HCT116 (cell line): ENCODE data around the gene PTTG1IP. TPM values are rescaled to one million over a fixed set of nuclear protein-coding genes. Genes with fewer than 3 reads are reported as not detected.

ENCODE experiments used
- ATAC-seq: fragments of 200-7000 bp; cut with Tn5 transposase; 2 replicates; pipeline ENCODE4 v1.9.1; 2020; ENCODE audit warnings: mild to moderate bottlenecking, moderate library complexity
- BruUV-seq: library from RNA; stranded (reverse); fragments of 400-500 nt; replicated peaks from 2 replicates; lab custom pipeline; 2021; lab: Mats Ljungman, UMichigan
- CTCF ChIA-PET: fragments of 300-600 bp; sonication (Branson Sonifier 250); formaldehyde crosslinking; loops from one replicate; lab custom pipeline; 2021; ENCODE audit warnings: antibody characterized with exemption; lab: Charles Lee
- POLR2A ChIA-PET: fragments of 300-600, 350-600 bp; sonication (Branson Sonifier 250); formaldehyde crosslinking; loops from one replicate; lab custom pipeline; 2021; ENCODE audit warnings: antibody characterized with exemption; lab: Charles Lee
- RAD21 ChIA-PET, 2 experiments: fragments of 300-600 bp; sonication (Branson Sonifier 250); formaldehyde crosslinking; loops; one replicate each; lab custom pipeline; 2023; ENCODE audit warnings: low total read pairs in 2 of 2; ENCODE audit not compliant: uncharacterized antibody in 2 of 2, unreplicated experiment in 2 of 2, low non-redundant PET in 1 of 2; lab: Charles Lee
- DNase-seq: peaks from one replicate; pipeline ENCODE4 v3.0.0-alpha.2; 2010; ENCODE audit warnings: low read depth, low spot score
- H2AFZ ChIP-seq: fragments of 200-600 bp; shearing (Covaris generic), sonication (generic); 2 replicates; pipeline ENCODE4 v1.6.1; 2017; ENCODE audit warnings: low read depth, mixed run types, mixed read lengths, antibody characterized with exemption, low read length; ENCODE audit not compliant: poor library complexity, severe bottlenecking
- H3K27ac ChIP-seq: 2 replicates; pipeline ENCODE4 v1.5.1; 2012; ENCODE audit warnings: low read depth, low read length
- H3K27me3 ChIP-seq: fragments of 200-600 bp; sonication (generic); 2 replicates; pipeline ENCODE4 v1.6.1; 2016; ENCODE audit warnings: mixed run types, low read length, mixed read lengths; ENCODE audit not compliant: insufficient read depth
- H3K36me3 ChIP-seq, 2 experiments: fragments of 200-500 bp in 1 of 2; fragments of 200-600 bp in 1 of 2; sonication (Bioruptor generic) in 1 of 2; sonication (generic) in 1 of 2; 2 replicates each; pipeline versions ENCODE4 v1.5.1 to v1.6.1; 2014 to 2016; ENCODE audit warnings: low read length in 2 of 2, inconsistent platforms in 1 of 2, mixed read lengths in 1 of 2, mixed run types in 1 of 2; ENCODE audit not compliant: insufficient read depth in 2 of 2, control insufficient read depth in 1 of 2
- H3K4me1 ChIP-seq, 2 experiments: fragments of 200-600 bp in 1 of 2; sonication (generic) in 1 of 2; 2 replicates each; pipeline versions ENCODE4 v1.5.1 to v1.6.1; 2012 to 2017; ENCODE audit warnings: low read length in 2 of 2, inconsistent platforms in 1 of 2, mild to moderate bottlenecking in 1 of 2, mixed read lengths in 1 of 2, mixed run types in 1 of 2, moderate library complexity in 1 of 2; ENCODE audit not compliant: insufficient read depth in 2 of 2, control insufficient read depth in 1 of 2
- H3K4me2 ChIP-seq: fragments of 200-600 bp; sonication (generic); 2 replicates; pipeline ENCODE4 v1.6.1; 2017; ENCODE audit warnings: mixed run types, low read length, mixed read lengths
- H3K4me3 ChIP-seq, 2 experiments: fragments of 200-600 bp in 1 of 2; sonication (generic) in 1 of 2; replicated peaks in 1 of 2; 2 replicates each; pipeline ENCODE4 v1.5.1; 2011 to 2016; ENCODE audit warnings: low read length in 2 of 2, control low read depth in 1 of 2, low read depth in 1 of 2, mild to moderate bottlenecking in 1 of 2, mixed read lengths in 1 of 2, mixed run types in 1 of 2
- H3K79me2 ChIP-seq: fragments of 200-600 bp; sonication (generic); 2 replicates; pipeline ENCODE4 v1.6.1; 2017; ENCODE audit warnings: mild to moderate bottlenecking, mixed run types, low read length, moderate library complexity, mixed read lengths; ENCODE audit not compliant: insufficient read depth
- H3K9ac ChIP-seq: fragments of 200-600 bp; sonication (generic); 2 replicates; pipeline ENCODE4 v1.6.1; 2016; ENCODE audit warnings: low read length, mixed read lengths
- H3K9me2 ChIP-seq: fragments of 200-600 bp; sonication (generic), shearing (Covaris generic); 2 replicates; pipeline ENCODE4 v1.6.1; 2017; ENCODE audit warnings: mixed run types, mild to moderate bottlenecking, moderate library complexity; ENCODE audit not compliant: insufficient read depth
- H3K9me3 ChIP-seq, 2 experiments: fragments of 200-500 bp in 1 of 2; fragments of 200-600 bp in 1 of 2; sonication (Bioruptor generic) in 1 of 2; sonication (generic) in 1 of 2; 2 replicates each; pipeline ENCODE4 v1.6.1; 2014 to 2017; ENCODE audit warnings: low read length in 2 of 2, mixed read lengths in 2 of 2, inconsistent platforms in 1 of 2, low read depth in 1 of 2, mild to moderate bottlenecking in 1 of 2, mixed run types in 1 of 2, moderate library complexity in 1 of 2; ENCODE audit not compliant: control insufficient read depth in 1 of 2, insufficient read depth in 1 of 2
- H4K20me1 ChIP-seq: fragments of 200-600 bp; sonication (generic), shearing (Covaris generic); 2 replicates; pipeline ENCODE4 v1.6.1; 2017; ENCODE audit warnings: mixed run types, mild to moderate bottlenecking, moderate library complexity; ENCODE audit not compliant: insufficient read depth
- CBX3 ChIP-seq: IDR thresholded peaks from 2 replicates; pipeline ENCODE4 v1.6.1; 2012; ENCODE audit warnings: low read depth
- JUND ChIP-seq: IDR thresholded peaks from 2 replicates; pipeline ENCODE4 v1.6.1; 2012
- RAD21 ChIP-seq: IDR thresholded peaks from 2 replicates; pipeline ENCODE4 v1.6.1; 2012; ENCODE audit warnings: low read depth, mild to moderate bottlenecking
- SRF ChIP-seq: IDR thresholded peaks from 2 replicates; pipeline ENCODE4 v1.6.1; 2012; ENCODE audit warnings: low read depth
- intact Hi-C: fragments of 100-400 bp; cut with micrococcal nuclease; formaldehyde crosslinking; loops from 2 replicates; pipeline ENCODE4 v1.10.0; 2022
- total RNA-seq: library from RNA; stranded (reverse); gene quantifications from one replicate; pipeline ENCODE4 v1.2.1, GENCODE V29; 2021; ENCODE audit not compliant: unreplicated experiment

PTTG1IP gene
- total RNA-seq, 1 experiment from 2014 or later = 83.4 TPM

GRCh38 chr21:44799646-44800045 is 73.8 kb downstream of the PTTG1IP start:
- ChIA-PET CTCF (interaction anchor here (1.2 to 2.5 kb wide), 2 partner anchors 303 to 338 kb away, joined by 3 to 12 read pairs; no protein-coding TSS in a partner anchor), POLR2A (no interaction called here), RAD21 (no interaction called here)
- ATAC-seq (no peak), DNase-seq (no peak)
- Histone ChIP-seq H3K4me3 (0 out of 4 replicates have a peak overlapping the region, but pooled peaks of 1 of the 2 experiments have one; percentile 78), H3K4me2 (peak overlapping the region; percentile 78), H4K20me1 (peaks cover 19% of the 10 kb centered on the region; the same call in 1 of the 2 replicates), H3K9ac (no peak overlapping the region), H3K27me3 (no peaks in the 10 kb centered on the region), H3K36me3 (peaks cover 9 to 39% of the 10 kb centered on the region in 2 experiments; a peak in 3 of 4 replicates), H3K4me1 (peaks cover 11 to 20% of the 10 kb centered on the region in 2 experiments), H3K27ac (no peak overlapping the region), H2AFZ (no peak overlapping the region), H3K79me2 (peaks cover 80% of the 10 kb centered on the region), H3K9me3 (no peaks in the 10 kb centered on the region), H3K9me2 (no peaks in the 10 kb centered on the region)
- intact Hi-C loops = loop anchor here (1.0 kb wide), 1 partner anchor 338 kb away; no protein-coding TSS in a partner anchor
- TF ChIP-seq SRF (no peak), JUND (no peak), CBX3 (no peak), RAD21 (no peak)
- BruUV-seq = no TSS peak

Other genes with a start within 250 kb of the PTTG1IP start
- gene KRTAP10-9, start 246.6 kb downstream of the PTTG1IP start, total RNA-seq = not detected
- gene KRTAP10-10, start 236.3 kb downstream of the PTTG1IP start, total RNA-seq = not detected
- gene KRTAP10-11, start 227.3 kb downstream of the PTTG1IP start, total RNA-seq = not detected
- gene KRTAP12-4, start 219.0 kb downstream of the PTTG1IP start, total RNA-seq = not detected
- gene KRTAP12-3, start 215.8 kb downstream of the PTTG1IP start, total RNA-seq = not detected
- gene KRTAP12-2, start 206.8 kb downstream of the PTTG1IP start, total RNA-seq = not detected
- gene KRTAP12-1, start 191.5 kb downstream of the PTTG1IP start, total RNA-seq = not detected
- not detected for gene KRTAP10-12, start 176.5 kb downstream of the PTTG1IP start, total RNA-seq
- gene TSPEAR, start 162.1 kb downstream of the PTTG1IP start, total RNA-seq = not detected
- 86.5 TPM for gene UBE2G2, start 71.9 kb downstream of the PTTG1IP start, total RNA-seq
- 31.5 TPM for gene SUMO3, start 55.6 kb downstream of the PTTG1IP start, total RNA-seq
- gene ITGB2, start 47.2 kb upstream of the PTTG1IP start, total RNA-seq = 1.5 TPM
- gene SLX9, start 66.3 kb upstream of the PTTG1IP start, total RNA-seq = 61.9 TPM
- 13.5 TPM for gene ADARB1, start 200.9 kb upstream of the PTTG1IP start, total RNA-seq